DMS 273 (cell line): ENCODE results near the gene DCUN1D1.

ENCODE experiments used
- DNase-seq: peaks from one replicate; lab custom pipeline; 2025; ENCODE audit not compliant: unreplicated experiment; lab: John Stamatoyannopoulos, UW

The DCUN1D1 gene

DNA sequence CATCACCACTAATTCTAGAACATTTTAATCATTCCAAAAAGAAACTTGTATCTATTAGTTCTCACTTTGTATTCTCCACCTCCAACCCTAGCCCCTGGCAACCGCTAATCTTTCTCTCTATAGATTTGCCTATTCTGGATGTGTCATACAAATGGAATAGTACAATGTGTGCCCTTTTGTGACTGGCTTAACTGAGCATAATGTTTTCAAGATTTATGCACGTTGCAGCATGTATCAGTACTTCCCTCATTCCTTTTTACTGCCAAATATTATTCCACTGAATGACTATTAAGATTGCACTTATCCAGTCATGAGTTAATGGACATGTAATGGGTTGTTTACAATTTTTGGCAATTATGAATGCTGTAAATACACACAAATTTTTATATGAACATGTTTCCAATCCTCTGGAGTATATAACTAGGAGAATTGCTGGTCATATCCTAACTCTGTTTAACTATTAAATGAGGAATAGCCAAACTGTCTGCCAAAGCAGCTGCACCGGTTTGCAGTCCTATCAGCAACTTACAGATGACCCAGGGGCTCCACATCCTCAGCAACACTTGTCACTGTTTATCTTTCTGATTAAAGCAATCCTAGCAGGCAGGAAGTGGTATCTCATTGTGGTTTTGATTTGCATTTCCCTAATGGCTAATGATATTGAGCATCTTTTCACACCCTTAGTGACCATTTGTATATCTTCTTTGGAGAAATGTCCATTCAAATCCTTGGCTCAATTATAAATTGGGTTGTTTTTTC, 42.9 kb downstream of the DCUN1D1 start:
- no peak for DNase-seq

DNA sequence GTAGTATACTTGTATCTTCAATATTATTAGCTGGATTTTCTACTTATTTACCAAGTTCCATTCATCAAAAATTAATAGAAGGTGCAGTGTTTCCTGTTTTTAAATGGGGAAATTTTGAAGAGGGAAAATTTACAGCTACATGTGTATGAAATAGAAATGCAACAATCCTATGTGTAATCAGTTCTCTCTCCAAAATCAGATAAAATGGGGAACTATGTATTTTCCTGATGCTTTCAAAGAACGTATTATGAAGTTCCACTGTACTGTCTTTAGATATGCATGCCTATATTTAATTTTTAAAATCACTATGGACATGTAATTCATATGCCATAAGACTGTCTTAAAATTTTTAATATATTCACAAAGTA, 43.4 kb downstream of the DCUN1D1 start:
- DNase-seq, result no peak

DNA sequence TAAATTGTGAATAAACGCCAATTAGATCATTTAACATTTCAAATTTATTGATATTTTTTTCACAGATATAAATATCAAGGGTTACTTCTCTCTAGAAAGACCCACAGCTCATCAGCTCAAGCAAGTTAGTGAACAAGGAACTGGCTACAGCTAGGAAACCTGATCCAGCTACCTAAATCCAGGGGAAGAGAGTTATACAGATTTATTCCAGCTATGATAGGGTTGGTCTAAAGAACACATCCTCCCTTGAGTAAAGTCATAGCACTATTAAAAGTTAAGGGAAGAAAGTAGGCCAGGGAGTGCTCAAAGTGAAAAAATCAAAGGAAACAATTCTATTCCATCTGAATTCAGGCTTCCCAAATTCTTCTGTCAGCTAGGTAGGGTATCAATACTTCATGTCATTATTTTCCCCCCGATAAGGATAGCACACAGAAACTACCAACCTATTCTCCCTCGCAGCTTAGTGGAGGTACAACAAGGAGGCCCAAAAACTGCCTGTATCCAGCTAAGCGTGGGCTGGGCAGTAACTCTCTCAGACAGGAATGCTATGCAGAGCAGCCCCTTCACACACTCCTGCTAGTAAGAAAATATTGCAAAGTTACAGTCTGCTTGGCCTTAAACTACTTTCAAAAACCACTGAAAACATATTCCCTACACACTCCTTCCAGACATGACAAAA, 44.0 kb downstream of the DCUN1D1 start:
- no peak for DNase-seq

DNA sequence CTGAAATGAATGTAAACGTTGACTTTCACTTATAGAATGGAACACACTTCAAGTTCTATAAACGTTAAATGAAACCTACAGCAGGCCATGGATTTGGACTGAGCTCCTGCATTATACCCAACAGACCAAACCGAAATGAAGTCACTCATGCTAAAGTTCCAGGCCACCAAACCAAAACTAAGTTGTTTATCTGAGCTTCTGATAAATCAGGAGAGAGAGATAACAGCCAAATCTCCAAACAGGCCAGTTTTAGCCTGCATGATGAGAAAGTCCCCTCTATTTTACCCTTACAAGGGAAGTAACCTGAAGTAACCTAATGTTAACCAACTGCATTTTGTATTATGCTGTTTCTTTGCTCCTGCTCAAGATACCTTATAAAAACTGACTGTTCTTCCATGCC, 44.5 kb downstream of the DCUN1D1 start:
- no peak for DNase-seq

DNA sequence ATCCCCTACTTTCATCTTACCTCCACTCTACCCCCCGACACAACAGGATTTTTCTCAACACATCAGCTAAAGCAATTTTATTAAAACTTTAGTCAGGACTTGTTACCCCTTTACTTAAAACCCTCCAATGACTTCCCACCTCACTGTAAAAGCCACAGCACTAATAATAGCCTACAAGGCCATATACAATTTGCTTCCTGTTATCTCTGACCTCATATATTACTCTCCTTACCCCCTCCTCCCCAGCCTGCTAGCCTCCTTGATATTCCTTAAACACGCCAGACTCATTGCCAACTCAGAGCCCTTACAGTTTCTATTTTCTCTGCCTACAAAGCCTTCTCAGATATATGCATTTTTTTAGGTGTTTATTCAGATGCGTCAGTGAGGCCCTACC, 54.4 kb downstream of the DCUN1D1 start:
- DNase-seq, result no peak

DNA sequence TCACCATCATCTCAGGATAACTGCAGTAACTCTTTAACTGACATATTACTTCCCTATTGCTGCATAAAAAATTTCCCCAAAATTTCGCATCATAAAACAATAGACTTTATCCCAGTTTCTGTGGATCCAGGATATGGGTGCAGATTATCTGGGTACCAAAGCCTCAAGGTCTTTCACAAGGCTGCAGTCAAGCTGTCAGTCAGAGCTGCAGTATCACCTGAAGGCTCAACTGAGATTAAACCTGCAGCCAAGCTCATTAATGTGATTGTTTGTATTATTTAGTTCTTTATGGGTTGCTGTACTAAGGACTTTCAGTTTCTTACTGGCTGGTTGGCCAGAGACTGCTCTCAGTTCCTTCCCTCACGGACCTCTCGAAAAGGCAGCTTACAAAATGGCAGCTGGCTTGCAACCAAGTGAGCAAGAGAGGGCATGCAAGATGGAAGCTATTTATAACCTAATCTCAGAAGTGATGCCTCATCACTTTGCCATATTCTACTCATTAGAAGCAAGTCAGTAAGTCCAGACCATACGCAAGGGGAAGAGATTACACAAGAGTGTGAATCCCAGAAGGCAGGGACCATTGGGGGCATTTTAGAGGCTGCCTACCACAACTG, 54.9 kb downstream of the DCUN1D1 start:
- peak; percentile 44 for DNase-seq

DNA sequence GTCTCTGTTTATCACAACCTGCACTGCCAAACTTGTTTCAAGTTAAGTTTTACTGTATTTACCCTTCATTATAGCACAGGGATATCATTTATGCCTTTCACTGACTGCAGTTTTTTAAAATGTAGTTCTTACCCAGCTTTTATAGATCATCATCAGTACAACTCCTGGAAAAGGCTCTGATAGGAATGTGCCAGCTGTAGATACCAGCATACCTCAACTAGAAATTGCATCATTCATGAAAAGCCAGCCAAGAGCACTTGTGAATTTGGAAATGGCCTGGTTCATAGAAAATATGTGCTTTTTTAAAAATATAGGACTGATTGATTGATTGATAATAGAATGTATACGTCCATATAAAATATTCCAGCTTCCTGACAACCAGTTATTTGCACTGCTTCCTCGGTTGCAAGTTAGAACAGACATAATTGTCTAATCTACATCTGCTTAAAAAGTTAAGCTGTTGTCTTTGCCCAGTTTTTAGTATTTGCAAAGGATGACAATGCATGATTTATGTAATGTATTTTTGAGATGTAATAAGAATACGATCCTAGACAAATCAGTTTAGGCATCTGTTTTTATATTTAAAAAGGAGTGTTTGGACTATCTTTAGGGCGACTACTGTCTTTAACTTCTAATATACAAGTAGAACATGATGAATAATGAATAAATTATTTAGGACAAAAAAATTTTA, 58.5 kb downstream of the DCUN1D1 start:
- no peak for DNase-seq

DNA sequence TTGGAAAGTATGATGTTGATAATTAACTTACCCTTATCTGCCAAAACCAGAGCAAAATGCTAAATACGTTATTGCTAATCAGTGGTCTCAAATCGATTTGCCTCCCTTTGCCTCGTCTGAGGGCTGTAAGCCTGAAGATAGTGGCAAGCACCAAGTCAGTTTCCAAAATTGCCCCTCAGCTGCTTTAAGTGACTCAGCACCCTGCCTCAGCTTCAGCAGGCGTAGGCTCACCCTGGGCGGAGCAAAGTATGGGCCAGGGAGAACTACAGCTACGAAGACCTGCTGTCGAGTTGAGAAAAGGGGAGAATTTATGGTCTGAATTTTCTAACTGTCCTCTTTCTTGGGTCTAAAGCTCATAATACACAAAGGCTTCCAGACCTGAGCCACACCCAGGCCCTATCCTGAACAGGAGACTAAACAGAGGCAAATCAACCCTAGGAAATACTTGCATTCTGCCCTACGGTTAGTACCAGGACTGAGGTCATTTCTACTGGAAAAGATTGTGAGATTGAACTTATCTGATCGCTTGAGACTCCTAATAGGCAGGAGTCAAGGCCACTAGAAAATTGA, 59.7 kb downstream of the DCUN1D1 start:
- DNase-seq, result peak; percentile 11

DNA sequence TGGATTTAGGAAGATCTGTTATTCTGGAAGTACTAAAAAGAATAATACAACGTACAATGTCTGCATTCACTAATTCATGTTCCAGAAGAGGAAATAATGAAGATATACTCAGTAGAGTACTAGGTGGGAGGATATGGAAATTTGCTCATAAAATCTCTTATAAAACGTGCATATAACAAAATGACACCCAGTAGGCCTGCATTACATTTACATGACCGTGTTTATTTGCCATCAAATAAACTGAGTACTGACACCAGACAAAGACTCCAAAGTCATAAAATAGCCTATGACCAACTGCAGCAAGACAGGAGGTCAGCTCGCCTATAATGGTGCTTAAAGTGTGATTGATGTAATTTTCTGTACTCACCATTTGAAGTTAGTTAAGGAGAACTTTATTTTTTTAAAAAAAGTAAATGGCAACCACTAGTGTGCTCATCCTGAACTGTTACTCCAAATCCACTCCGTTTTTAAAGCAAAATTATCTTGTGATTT, 60.4 kb downstream of the DCUN1D1 start:
- DNase-seq, result no peak

DNA sequence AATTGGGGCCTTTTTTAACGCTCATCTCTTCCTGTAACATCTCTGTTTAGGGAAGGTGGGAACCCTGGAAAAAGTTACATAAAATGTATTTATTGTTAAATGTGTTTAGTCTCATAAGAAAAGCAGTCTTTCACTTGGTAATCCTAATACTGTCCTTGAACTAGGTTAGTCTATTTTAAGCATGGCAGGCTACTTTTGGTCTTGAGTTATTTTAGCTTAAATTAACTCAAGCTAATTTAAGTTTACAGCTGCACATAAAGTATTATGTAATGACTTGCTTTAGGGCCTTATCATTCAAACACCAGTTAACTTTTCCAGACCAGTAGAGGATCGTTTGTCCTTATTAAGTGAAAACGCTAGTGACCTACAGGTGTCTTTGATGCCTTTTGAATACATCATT, 63.2 kb downstream of the DCUN1D1 start:
- no peak for DNase-seq

DNA sequence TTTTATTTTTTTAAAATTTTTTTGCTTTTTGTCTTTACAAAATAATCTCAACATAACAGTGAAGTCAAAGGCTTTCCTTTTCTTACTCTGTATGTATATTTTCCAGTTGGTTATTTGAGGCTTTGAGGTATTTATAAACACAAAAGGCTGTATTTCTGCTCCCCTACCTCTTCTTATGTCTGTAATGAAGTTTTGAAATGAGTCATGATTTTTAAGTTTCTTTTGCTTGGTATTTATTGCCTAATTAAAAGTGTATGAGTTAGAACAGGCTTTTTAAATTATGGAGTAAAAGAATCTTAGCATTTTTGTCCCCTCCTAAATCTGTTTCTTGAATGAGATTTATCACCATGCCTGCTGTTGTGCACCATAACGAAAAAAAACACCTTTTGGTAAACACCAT, 66.0 kb downstream of the DCUN1D1 start:
- no peak for DNase-seq

DNA sequence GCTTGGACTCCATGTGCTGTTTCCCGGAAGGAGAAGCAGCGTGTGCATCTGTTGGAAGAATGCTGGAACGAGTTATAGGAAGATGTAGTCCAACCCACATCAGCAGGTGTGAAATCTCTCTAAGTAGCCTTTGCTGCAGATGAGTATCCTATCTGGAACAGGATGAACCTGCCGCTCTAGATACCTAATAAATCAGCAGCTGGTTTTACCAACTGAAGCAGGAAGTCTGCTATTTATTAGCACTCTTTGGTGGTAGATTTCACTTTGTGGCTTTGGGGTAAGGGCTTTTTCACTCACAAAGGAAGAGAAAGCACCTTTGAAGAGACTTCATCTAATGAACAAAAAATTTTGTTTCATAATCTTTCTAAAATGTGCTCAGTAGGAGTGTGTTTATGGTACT, 66.4 kb downstream of the DCUN1D1 start:
- no peak for DNase-seq

DNA sequence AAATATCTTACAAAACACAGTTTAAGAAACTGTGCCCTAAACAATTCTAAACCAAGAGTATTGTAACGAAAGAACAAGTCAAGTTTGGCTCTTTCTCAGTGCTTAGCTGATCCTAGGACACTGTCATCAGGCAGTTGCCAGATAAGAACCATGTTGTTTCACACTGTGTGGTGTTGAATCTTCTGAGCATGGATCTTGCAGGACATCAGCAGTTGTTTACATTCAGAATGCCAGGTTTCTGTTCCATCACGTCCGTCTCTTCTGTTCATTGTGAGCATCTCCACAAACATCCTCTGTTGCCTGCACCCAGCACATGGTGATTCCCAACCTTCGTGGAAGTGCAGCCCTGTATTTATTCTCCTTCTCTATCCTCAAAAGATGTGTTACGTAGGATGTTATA, 67.9 kb downstream of the DCUN1D1 start:
- no peak for DNase-seq

DNA sequence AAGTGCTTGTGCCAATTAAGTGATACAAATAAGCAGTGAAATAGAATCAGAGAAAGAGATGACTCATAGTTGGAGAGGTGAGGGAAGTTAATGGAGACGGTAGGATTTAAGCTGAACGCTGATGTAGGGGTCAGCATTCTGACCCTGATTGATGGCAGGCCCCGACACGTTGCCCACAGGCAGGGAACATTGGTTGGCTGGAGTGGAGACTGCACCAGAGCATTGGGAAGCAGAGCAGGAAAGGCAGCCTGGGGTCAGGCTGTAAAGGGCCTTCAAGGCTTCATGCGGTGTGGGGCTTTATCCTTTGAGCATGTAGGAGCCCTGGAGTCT, 68.6 kb downstream of the DCUN1D1 start:
- DNase-seq, result no peak

DNA sequence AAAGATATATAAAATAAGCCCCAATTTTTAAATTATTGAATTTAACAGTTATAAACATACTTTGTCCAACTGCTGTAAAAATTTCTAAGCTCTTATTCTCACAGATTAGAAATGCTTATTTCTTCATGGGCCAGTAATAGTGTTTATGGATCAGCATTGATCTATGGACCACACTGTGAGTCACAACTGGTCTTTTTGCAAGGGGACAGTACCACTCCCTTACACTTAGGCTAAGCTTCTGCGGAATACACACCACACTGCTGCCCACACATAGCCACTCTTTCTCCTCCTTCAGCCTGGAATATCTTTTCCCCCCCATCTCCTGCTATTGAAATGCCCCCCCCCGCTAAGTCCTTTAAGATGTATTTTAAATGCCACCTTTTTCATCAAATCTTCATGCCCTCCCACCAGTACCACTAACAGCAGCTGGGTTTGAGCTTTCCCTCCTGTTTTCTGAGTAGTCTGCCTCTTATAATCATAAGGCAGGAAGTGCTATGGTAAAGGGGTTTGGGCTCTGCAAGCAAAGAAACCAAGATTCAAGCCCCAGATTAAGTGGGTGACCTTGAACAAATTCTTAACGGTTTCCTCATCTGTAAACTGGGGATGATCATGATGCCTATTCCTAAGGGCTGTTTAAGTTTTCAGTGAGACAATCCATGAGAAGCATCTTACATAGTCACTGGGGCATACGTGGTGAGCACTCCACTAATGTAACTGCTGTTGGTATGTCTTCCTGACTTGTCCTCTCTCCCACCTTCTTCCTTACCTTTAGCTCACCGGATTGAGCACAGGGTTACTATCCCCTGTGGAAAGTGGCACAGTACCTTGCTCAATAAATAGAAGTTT, 69.2 kb downstream of the DCUN1D1 start:
- DNase-seq, result no peak

DNA sequence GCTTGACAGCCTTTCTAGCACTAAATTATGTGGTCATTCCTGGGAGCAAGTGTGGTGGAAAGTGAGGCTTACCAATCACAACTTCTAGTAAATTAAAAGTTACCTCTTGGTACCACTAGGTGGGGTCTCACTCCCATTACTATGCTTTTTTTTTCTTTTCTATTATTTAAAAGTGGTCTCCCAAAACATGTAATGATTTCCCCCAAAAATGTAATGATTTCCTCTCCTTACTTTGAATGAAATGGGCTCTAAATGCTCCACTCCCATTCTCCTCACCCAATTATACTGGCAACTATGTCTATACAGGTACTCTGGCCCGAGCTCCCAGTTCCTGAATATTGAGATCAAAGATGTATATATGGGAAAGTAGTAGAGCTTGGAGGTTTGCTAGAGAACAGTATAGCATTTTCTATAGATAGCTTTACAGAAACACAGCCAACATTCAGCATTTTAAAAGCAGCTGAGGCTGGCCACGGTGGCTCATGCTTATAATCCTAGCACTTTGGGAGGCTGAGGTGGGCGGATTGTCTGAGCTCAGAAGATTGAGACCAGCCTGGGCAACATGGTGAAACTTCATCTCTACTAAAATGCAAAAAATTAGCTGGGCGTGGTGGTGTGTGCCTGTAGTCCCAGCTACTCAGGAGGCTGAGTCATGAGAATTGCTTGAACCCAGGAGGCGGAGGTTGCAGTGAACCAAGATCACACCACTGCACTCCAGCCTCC, 70.9 kb downstream of the DCUN1D1 start:
- peak; percentile 40 for DNase-seq

DNA sequence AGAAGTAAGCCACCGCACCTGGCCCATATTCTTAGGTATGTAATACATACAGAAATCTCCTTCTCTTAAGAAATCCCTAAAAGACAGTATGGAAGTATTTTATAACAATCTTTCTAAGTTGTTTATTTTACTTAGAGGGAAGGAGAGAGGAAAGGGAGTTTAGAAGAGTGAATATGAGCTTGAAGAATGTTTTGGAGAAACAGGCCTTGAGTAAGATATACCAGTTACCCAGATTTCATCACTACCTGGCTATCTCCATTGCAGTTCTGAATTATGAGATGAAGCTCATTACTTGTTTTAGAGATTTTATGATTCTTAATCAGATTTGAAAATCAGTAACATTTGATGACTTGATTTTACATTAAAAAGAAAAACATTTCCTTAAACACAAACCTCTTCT, 71.9 kb downstream of the DCUN1D1 start:
- no peak for DNase-seq

DNA sequence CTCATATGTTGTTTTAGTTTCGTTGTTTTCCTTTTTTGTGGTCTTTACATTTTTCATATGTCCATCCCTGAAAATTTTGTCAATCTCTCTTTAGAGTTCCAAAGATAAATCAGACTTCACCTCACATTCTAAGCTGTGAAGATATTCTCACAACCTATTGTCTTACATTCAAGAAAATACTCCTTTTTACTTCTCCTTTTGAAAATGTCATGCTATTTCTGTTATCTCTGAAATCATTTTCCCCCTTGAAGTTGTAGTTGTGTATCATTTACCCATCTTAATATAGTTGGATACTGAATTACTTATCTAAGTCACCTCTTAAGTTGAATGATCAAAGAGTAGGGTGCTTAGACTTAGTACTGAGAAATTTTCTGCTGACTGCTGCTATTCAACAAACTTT, 74.3 kb downstream of the DCUN1D1 start:
- no peak for DNase-seq

DNA sequence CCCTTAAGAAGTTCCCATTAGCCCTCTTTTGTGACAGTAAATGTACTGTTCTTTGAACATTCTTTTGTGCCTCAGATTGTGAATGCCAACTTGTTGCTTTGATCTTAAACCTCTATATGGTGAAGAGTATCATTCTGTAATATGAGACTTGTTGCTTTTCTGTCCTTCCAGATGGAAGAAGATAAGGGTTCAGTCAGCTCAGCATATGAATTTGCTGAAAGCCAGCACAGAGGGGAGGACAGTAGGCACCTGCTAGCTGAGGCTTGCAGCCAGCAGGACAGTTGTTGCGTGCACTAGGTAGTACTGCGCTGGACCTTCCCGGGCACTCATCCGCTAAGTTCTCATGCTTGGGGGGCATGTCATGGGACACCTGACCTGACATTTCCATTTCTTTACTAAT, 74.7 kb downstream of the DCUN1D1 start:
- peak; percentile 34 for DNase-seq

DNA sequence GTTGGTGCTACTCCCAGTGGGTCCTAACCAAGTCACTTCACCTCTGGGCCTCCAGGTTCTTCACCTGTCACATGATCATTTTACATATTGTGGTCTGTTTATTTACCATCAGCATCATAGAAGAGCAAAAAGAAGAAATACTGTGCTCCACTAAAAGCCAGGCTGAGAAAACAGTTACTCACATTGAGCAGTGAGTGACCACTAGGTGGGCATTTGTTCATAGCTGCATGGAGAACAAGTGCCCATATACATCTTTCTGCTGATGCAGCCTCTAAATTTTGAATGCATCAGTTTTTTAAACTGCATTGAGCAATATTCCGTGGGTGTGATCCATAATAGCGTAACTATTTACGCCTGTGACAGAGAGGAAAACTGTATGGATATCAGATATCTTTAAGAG, 76.2 kb downstream of the DCUN1D1 start:
- no peak for DNase-seq
